GM12892 (cell line): Measurements from ENCODE around the gene ZCCHC7.

ENCODE experiments used
- POLR2A ChIP-seq: IDR thresholded peaks from 2 replicates; pipeline ENCODE4 v1.6.1; 2011; ENCODE audit warnings: low read depth, low read length, control low read depth
- POLR2AphosphoS5 ChIP-seq: IDR thresholded peaks from 2 replicates; pipeline ENCODE4 v1.6.1; 2011; ENCODE audit warnings: low read depth, low read length, control low read depth
- TAF1 ChIP-seq: IDR thresholded peaks from 2 replicates; pipeline ENCODE4 v1.6.1; 2011; ENCODE audit warnings: low read depth, mild to moderate bottlenecking, control low read depth, low read length, borderline replicate concordance

GRCh38 chr9:37328556-37329227 lies 208.3 kb downstream of the ZCCHC7 start:
- TF ChIP-seq TAF1 (no peak), POLR2A (no peak), POLR2AphosphoS5 (no peak)
